Loucy (cell line): Measurements from ENCODE around the gene PLEKHA6.

Experiments used
- EZH2phosphoT487 ChIP-seq: fragments of 200-600 bp; IDR thresholded peaks from 2 replicates; pipeline ENCODE4 v1.6.1; 2018; ENCODE audit warnings: antibody characterized with exemption, mild to moderate bottlenecking, moderate library complexity, borderline replicate concordance
- TF ChIP-seq, protein P1 (sequence below): fragments of 200-600 bp; sonication (generic); conservative IDR thresholded peaks from 2 replicates; pipeline ENCODE4 v1.5.1; 2014; ENCODE audit warnings: mild to moderate bottlenecking, antibody characterized with exemption, low read length

DNA sequence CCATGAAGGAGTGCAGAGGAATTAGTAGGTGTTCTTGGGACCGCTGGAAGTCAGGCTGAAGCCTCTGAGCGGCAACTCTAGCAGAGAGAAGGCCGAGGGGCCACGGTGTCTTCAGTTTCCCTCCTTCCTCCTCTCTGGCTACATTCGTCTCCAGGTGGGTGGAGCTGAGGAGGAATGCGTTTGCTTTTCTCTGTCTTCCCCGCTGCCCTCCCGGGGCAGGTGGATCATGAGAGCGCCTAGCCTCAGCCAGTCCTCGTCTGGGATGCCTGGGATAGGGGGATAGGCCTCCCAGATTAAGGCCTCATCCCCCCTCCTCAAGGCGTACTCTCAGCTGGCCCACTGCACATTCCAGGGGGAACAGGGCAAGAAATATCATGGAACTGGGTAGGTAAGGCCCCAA, 138.5 kb downstream of the PLEKHA6 start:
- TF ChIP-seq EZH2phosphoT487, result no peak
- TF ChIP-seq, protein P1, sequence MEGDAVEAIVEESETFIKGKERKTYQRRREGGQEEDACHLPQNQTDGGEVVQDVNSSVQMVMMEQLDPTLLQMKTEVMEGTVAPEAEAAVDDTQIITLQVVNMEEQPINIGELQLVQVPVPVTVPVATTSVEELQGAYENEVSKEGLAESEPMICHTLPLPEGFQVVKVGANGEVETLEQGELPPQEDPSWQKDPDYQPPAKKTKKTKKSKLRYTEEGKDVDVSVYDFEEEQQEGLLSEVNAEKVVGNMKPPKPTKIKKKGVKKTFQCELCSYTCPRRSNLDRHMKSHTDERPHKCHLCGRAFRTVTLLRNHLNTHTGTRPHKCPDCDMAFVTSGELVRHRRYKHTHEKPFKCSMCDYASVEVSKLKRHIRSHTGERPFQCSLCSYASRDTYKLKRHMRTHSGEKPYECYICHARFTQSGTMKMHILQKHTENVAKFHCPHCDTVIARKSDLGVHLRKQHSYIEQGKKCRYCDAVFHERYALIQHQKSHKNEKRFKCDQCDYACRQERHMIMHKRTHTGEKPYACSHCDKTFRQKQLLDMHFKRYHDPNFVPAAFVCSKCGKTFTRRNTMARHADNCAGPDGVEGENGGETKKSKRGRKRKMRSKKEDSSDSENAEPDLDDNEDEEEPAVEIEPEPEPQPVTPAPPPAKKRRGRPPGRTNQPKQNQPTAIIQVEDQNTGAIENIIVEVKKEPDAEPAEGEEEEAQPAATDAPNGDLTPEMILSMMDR, result no peak
